Activated T-cell treated with anti-CD3 and anti-CD28 coated beads for 1 hour (primary cell): ENCODE results near the gene ATXN7L1.
"Not testable (repeated sequence)": the region's sequence is repeated elsewhere in the genome, so short reads cannot be mapped to it uniquely, and the experiment has no call there.

Experiments used
- DNase-seq: peaks from one replicate; pipeline ENCODE4 v3.0.0-alpha.2; 2020; ENCODE audit warnings: low read depth

Gene ATXN7L1

GRCh38 chr7:105892387-105892786, 16.0 kb upstream of the ATXN7L1 start:
- no peak for DNase-seq

- DNase-seq: no peak
These were observed 14.0 kb upstream of the ATXN7L1 start for GRCh38 chr7:105890290-105890997.

GRCh38 chr7:105887569-105888189, 11.3 kb upstream of the ATXN7L1 start:
- DNase-seq: no peak

GRCh38 chr7:105886776-105887175, 10.4 kb upstream of the ATXN7L1 start:
- no peak for DNase-seq

- no peak for DNase-seq
These were observed 9.2 kb upstream of the ATXN7L1 start for GRCh38 chr7:105885387-105886111.

GRCh38 chr7:105883179-105883578, 6.8 kb upstream of the ATXN7L1 start:
- not testable (repeated sequence) for DNase-seq

GRCh38 chr7:105881439-105881838, 5.0 kb upstream of the ATXN7L1 start:
- no peak for DNase-seq

GRCh38 chr7:105880571-105881330, 4.4 kb upstream of the ATXN7L1 start:
- no peak for DNase-seq

- DNase-seq: no peak
These were observed 3.4 kb upstream of the ATXN7L1 start for GRCh38 chr7:105879782-105880181.

- DNase-seq: no peak
These were observed 2.6 kb upstream of the ATXN7L1 start for GRCh38 chr7:105878746-105879605.

GRCh38 chr7:105877736-105878135, 1.3 kb upstream of the ATXN7L1 start:
- DNase-seq: no peak

- DNase-seq: no peak
These were observed 684 bp upstream of the ATXN7L1 start for GRCh38 chr7:105876964-105877601.

GRCh38 chr7:105875505-105875904, 894 bp downstream of the ATXN7L1 start:
- no peak for DNase-seq

GRCh38 chr7:105874055-105874454, 2.3 kb downstream of the ATXN7L1 start:
- DNase-seq: no peak

GRCh38 chr7:105872491-105872890, 3.9 kb downstream of the ATXN7L1 start:
- DNase-seq: no peak

GRCh38 chr7:105871142-105871541, 5.3 kb downstream of the ATXN7L1 start:
- no peak for DNase-seq

GRCh38 chr7:105866102-105866801, 10.1 kb downstream of the ATXN7L1 start:
- DNase-seq: no peak

GRCh38 chr7:105863876-105864275, 12.5 kb downstream of the ATXN7L1 start:
- DNase-seq: no peak

- DNase-seq: no peak
These were observed 13.6 kb downstream of the ATXN7L1 start for GRCh38 chr7:105862770-105863169.

- DNase-seq: no peak
These were observed 14.1 kb downstream of the ATXN7L1 start for GRCh38 chr7:105862276-105862675.
